ENCODE data around the gene BOD1L2.

DNA sequence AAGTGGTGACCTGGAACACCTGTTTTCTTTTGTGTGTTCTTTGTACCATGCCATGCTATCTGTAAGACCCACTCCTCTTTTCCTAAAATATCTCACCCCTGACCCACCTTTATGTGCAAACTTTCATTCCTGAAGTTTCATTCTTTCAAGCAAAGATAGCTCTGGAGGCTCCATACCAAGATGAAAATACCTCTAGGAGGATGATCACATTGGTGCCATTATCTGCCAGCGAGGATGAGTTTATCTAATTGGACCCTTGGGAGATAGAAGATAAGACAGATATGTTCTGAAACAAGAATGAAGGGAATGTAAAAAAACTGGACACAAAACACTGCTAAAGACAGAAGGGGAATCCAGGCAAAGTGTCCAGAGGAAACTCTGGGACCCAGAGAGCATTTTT lies 24.1 kb downstream of the BOD1L2 start:
- TF ChIP-seq, protein P1, sequence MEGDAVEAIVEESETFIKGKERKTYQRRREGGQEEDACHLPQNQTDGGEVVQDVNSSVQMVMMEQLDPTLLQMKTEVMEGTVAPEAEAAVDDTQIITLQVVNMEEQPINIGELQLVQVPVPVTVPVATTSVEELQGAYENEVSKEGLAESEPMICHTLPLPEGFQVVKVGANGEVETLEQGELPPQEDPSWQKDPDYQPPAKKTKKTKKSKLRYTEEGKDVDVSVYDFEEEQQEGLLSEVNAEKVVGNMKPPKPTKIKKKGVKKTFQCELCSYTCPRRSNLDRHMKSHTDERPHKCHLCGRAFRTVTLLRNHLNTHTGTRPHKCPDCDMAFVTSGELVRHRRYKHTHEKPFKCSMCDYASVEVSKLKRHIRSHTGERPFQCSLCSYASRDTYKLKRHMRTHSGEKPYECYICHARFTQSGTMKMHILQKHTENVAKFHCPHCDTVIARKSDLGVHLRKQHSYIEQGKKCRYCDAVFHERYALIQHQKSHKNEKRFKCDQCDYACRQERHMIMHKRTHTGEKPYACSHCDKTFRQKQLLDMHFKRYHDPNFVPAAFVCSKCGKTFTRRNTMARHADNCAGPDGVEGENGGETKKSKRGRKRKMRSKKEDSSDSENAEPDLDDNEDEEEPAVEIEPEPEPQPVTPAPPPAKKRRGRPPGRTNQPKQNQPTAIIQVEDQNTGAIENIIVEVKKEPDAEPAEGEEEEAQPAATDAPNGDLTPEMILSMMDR (IDR thresholded peaks at IDR 0.05): no peak
- TF ChIP-seq POLR2A (IDR thresholded peaks at IDR 0.05): no peak

Data from ovary (tissue), 3 donors.